ENCODE results near the gene NUDT1. TPM values are rescaled to one million over a fixed set of nuclear protein-coding genes. Genes with fewer than 3 reads are reported as not detected.

Gene NUDT1
- total RNA-seq, 1 experiment from 2014 or later = 100 TPM

- Mint-ChIP-seq H3K4me1 (peaks cover 40% of the 10 kb centered on the region), H3K4me3 (no peak overlapping the region), H3K9me3 (peaks cover 7% of the 10 kb centered on the region), H3K36me3 (peaks cover 10% of the 10 kb centered on the region), H3K27ac (no peak overlapping the region), H3K27me3 (ENCODE audit: low read depth) (no peaks in the 10 kb centered on the region; the same call in 1 of the 2 replicates)
- CTCF ChIA-PET = interaction anchor here (0.6 kb wide), 1 partner anchor 51 kb away, joined by 5 read pairs; no protein-coding TSS in a partner anchor
- TF ChIP-seq NR1H2 (CRISPR knock-in tag; IDR thresholded peaks at IDR 0.05) = no peak
- no peak for TF ChIP-seq ZSCAN18 (CRISPR knock-in tag; IDR thresholded peaks at IDR 0.05)
- TF ChIP-seq JAZF1 (CRISPR knock-in tag; IDR thresholded peaks at IDR 0.05) = no peak
- TF ChIP-seq FOXK1 (CRISPR knock-in tag; IDR thresholded peaks at IDR 0.05) = no peak
- no peak for TF ChIP-seq RORB (CRISPR knock-in tag; IDR thresholded peaks at IDR 0.05)
- DNase-seq (ENCODE audit: low spot score) (no peak), ATAC-seq (no peak)
- POLR2A ChIA-PET = no interaction called here
Measured at GRCh38 chr7:2296832-2297231, 54.8 kb downstream of the NUDT1 start.

- Mint-ChIP-seq H3K4me1 (peaks cover 40% of the 10 kb centered on the region), H3K27me3 (ENCODE audit: low read depth) (no peaks in the 10 kb centered on the region; the same call in 1 of the 2 replicates), H3K36me3 (peaks cover 21% of the 10 kb centered on the region), H3K9me3 (peaks cover 14% of the 10 kb centered on the region), H3K27ac (peak overlapping the region; percentile 91), H3K4me3 (no peak overlapping the region)
- TF ChIP-seq ATF6 (CRISPR knock-in tag; IDR thresholded peaks at IDR 0.05) = no peak
- no peak for TF ChIP-seq ZBTB21 (CRISPR knock-in tag; IDR thresholded peaks at IDR 0.05; ENCODE audit: borderline replicate concordance)
- no peak for TF ChIP-seq GRHL2 (CRISPR knock-in tag; IDR thresholded peaks at IDR 0.05; ENCODE audit: insufficient replicate concordance, severe bottlenecking)
- no peak for TF ChIP-seq FOXP1 (CRISPR knock-in tag; IDR thresholded peaks at IDR 0.05; ENCODE audit: borderline replicate concordance)
- TF ChIP-seq ZNF396 (CRISPR knock-in tag; IDR thresholded peaks at IDR 0.05; ENCODE audit: borderline replicate concordance) = no peak
- TF ChIP-seq ZNF281 (CRISPR knock-in tag; IDR thresholded peaks at IDR 0.05) = no peak
- TF ChIP-seq ZNF416 (CRISPR knock-in tag; IDR thresholded peaks at IDR 0.05) = no peak
- no peak for TF ChIP-seq ARID4B (CRISPR knock-in tag; IDR thresholded peaks at IDR 0.05; ENCODE audit: borderline replicate concordance)
- POLR2A ChIA-PET = interaction anchor here (1.4 kb wide), 1 partner anchor 11 kb away, joined by 3 read pairs; no protein-coding TSS in a partner anchor
- CTCF ChIA-PET = interaction anchor here (1.1 kb wide), 1 partner anchor 14 kb away, joined by 3 read pairs; no protein-coding TSS in a partner anchor
- no peak for DNase-seq (ENCODE audit: low spot score)
- ATAC-seq = no peak
Measured at GRCh38 chr7:2299131-2299829, 57.3 kb downstream of the NUDT1 start.
